HG03521 (cell line): Measurements from ENCODE around the gene SAP30L.

Experiments
- ATAC-seq: cut with Tn5 transposase; IDR thresholded peaks from one replicate; pipeline ENCODE4 v1.9.1; 2021; ENCODE audit warnings: mild to moderate bottlenecking, moderate library complexity; ENCODE audit not compliant: unreplicated experiment

SAP30L gene

GRCh38 chr5:154460172-154460571, 14.4 kb downstream of the SAP30L start:
- ATAC-seq = no peak

- no peak for ATAC-seq
Observed at GRCh38 chr5:154461531-154461930, 15.7 kb downstream of the SAP30L start.

GRCh38 chr5:154464438-154464837, 18.6 kb downstream of the SAP30L start:
- no peak for ATAC-seq

- no peak for ATAC-seq
Observed at GRCh38 chr5:154465169-154465568, 19.4 kb downstream of the SAP30L start.

- ATAC-seq = no peak
Observed at GRCh38 chr5:154466147-154466546, 20.4 kb downstream of the SAP30L start.

GRCh38 chr5:154466671-154467070, 20.9 kb downstream of the SAP30L start:
- ATAC-seq = no peak

GRCh38 chr5:154467655-154468354, 22.0 kb downstream of the SAP30L start:
- peak; percentile 94 for ATAC-seq

GRCh38 chr5:154470137-154470536, 24.3 kb downstream of the SAP30L start:
- ATAC-seq = no peak

GRCh38 chr5:154470947-154471870, 25.4 kb downstream of the SAP30L start:
- no peak for ATAC-seq

GRCh38 chr5:154472871-154473580, 27.2 kb downstream of the SAP30L start:
- no peak for ATAC-seq

- ATAC-seq = no peak
Observed at GRCh38 chr5:154473581-154474283, 27.9 kb downstream of the SAP30L start.

- ATAC-seq = no peak
Observed at GRCh38 chr5:154474396-154475334, 28.9 kb downstream of the SAP30L start.

GRCh38 chr5:154475591-154476353, 30.0 kb downstream of the SAP30L start:
- no peak for ATAC-seq

- no peak for ATAC-seq
Observed at GRCh38 chr5:154476354-154477205, 30.8 kb downstream of the SAP30L start.

GRCh38 chr5:154477382-154478223, 31.8 kb downstream of the SAP30L start:
- ATAC-seq = no peak

- ATAC-seq = no peak
Observed at GRCh38 chr5:154478224-154478565, 32.4 kb downstream of the SAP30L start, which contains the start of gene HAND1. TSS of gene HAND1 (minus strand) at chr5:154478227. CDS start at chr5:154478008, 219 bp downstream.

- no peak for ATAC-seq
Observed at GRCh38 chr5:154478752-154479159, 33.0 kb downstream of the SAP30L start.
